HG03280 (cell line): Measurements from ENCODE around the gene ACOX1.

Source experiments
- ATAC-seq: cut with Tn5 transposase; IDR thresholded peaks from one replicate; pipeline ENCODE4 v1.9.1; 2021; ENCODE audit warnings: mild to moderate bottlenecking, moderate library complexity; ENCODE audit not compliant: unreplicated experiment

The ACOX1 gene

DNA sequence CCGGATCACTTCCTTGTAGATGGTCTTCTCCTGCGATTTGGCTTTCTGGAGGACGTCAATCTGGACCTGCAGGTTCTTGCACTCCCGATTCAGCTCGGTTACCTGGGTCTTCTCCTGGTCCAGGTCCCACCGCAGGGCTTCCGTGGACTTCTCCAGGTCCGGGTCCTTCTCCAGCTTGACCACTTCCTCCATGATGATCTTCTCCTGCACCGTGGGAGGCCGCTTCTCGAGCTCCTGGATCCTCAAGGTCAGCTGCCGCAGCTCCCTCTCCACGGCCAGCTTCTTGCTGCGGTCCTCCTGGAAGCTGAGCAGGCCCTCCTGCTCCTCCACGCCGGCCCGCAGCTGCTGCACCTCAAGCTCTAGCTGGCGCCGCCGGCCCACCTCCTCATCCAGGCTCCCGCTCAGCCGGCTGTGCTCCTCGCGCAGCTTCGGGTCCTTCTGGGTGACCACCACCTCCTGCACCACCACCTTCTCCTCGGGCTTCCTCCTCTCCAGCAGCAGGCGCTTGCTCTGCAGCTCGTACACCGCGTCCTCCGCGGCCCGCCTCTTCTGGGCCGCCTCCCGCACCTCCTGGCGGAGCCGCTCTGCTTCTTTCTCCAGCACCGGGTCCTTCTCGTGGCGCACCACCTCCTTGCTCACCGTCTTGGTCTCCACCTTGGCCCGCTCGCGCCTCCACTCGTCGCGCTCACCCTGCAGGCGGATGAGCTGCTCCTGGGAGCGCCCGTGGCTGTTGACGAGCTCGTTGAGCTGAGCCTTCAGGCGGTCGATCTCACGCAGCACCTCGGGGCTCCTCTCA, 29.9 kb upstream of the ACOX1 start:
- ATAC-seq, result no peak

- no peak for ATAC-seq
These were observed 29.2 kb upstream of the ACOX1 start for GRCh38 chr17:76008208-76008607.

DNA sequence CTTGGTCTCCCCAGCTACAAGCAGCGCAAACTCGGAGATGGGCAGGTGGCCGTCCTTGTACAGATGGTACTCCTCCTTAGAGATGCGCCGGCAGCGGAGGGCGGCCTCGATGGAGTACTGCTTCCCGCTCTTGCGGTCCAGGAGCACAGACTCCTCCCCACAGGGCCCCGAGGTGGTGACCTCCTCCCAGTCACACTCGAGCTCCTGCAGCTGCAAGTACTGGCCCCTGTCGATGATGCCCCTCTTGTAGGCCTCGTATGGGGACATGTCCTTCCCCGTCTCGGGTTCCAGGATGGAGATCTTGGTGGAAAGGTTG, 28.8 kb upstream of the ACOX1 start:
- ATAC-seq, result no peak

- no peak for ATAC-seq
These were observed 28.3 kb upstream of the ACOX1 start for GRCh38 chr17:76007131-76007849.

DNA sequence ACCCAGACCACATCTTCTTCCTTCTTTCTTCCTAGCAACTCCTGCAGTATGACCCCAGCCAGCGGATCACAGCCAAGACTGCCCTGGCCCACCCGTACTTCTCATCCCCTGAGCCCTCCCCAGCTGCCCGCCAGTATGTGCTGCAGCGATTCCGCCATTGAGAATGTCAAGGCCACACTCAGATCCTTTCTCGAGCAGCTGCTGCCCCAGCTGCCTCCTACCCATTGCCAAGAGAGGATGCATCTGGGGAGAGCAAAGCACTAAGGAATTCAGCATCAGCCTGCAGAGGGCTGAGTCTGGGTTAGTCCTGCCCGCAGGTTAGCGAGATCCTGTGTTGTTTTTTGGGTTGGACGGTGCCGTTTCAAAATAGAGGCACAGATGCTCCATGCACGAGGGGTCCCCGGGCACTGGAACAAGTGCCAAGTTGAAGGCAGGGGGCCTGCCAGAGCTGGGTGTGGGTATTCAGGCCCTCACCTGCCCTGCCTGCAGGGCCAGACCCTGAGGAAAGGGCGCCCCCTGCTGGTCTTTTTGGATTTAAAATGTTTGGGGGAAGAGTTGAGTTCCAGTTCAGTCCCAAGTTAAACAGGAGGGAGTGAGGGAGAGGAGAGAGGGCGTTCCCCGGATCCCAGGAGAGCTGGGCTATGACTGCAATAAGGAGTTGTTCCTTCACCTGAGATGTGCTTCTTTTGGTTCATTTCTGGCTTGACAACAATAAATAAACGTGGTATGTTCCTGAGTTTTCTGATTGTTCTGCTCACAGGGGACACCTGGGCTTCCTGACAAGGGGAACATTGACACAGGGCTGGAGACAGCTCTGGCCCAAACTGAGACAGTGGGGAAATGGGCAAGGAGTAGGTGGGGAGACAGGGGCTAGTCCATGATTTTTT, 26.5 kb upstream of the ACOX1 start:
- ATAC-seq, result no peak

DNA sequence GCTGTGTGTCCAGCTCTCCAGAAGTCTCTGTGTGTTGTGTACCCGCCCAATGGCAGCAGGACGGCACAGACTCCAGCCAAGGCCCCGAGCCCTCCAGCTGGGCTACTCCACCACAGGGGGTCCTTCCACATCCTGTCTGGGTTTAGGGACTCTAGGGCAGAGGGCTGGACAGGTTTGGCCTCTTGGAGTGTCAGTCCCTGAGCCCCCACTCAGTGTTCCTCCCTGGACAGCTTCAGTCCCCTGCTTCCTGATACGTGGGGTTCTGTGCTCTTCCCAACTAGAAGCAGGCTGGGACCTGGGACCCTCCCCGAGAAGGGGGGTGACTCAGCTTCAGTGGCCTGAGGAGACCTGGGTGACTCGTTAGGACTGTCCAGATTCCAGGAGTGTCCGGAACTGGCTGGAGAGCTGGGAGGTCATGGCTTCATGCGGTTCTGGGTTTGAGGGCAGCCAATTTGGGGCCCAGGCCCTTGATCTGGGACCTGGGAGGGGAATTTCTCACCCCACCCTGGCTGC, 25.8 kb upstream of the ACOX1 start:
- no peak for ATAC-seq

DNA sequence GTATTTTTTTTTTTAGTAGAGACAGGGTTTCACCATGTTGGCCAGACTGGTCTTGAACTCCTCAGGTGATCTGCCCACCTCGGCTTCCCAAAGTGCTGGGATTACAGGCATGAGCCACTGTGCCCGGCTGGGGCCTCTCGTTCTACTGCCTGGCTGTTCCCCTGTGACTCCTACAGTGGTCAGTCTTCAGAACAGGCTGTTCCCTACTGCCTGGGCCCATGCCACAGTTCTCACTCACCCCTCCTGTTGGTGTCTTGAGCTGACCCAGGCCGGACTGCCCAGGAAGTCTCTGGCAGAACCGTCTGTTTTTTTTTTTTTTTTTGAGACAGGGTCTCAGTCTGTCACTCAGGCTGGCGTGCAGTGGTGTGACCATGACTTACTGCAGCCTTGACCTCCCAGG, 24.9 kb upstream of the ACOX1 start:
- ATAC-seq, result no peak

DNA sequence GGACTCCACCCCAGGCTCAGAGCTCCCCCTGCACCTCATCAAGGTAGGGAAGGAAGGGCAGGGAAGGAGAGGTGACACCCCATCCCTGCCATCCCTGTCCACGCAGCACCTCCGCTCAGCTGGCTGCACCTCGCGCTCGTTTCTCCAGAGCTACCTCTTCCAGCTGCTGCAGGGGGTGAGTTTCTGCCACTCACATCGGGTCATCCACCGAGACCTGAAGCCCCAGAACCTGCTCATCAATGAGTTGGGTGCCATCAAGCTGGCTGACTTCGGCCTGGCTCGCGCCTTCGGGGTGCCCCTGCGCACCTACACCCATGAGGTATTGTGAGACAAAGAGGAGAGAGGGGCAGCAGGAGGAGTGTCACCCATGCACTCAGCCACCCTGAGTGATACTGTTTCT, 23.1 kb upstream of the ACOX1 start:
- ATAC-seq, result no peak

- ATAC-seq, result no peak
These were observed 22.0 kb upstream of the ACOX1 start, which contains the start of gene CDK3 for GRCh38 chr17:76000755-76001521. CDK3 (plus strand) TSS chr17:76000855; CDS start chr17:76001426, 571 bp downstream.

DNA sequence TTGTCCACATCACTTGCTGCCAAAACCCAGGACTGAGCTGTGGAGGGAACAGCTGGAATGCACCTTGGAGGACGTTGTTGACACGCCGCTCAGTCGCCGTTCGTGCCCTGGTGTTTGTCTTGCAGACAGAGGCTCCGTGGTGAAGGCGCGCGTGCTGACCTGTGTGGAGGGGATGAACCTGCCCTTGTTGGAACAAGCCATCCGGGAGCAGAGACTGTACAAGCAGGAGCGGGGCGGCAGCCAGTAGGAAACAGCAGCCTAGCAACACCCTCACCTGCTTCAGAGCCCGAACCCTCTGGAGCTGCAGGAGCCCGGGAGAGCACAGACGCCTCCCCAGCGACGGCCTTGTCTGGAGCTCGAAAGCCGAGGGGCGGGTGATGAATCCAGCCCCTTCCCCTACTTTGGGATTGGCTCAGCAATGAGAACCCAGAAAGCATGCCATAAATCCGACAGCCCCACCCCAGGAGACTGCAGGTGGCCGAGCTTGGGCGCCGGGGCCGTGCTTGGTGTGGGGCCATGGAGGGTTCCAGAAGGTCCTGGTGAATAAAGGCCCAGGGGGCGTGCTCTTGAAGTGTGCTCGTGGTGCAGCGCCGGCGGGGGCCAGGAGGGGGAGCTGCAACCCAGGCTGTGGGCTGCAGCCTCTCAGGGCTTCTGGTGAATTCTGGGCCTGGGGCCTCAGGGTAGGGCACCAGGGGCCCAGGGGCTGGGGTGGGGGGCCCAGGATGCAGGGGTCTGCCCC, 21.2 kb upstream of the ACOX1 start:
- no peak for ATAC-seq

DNA sequence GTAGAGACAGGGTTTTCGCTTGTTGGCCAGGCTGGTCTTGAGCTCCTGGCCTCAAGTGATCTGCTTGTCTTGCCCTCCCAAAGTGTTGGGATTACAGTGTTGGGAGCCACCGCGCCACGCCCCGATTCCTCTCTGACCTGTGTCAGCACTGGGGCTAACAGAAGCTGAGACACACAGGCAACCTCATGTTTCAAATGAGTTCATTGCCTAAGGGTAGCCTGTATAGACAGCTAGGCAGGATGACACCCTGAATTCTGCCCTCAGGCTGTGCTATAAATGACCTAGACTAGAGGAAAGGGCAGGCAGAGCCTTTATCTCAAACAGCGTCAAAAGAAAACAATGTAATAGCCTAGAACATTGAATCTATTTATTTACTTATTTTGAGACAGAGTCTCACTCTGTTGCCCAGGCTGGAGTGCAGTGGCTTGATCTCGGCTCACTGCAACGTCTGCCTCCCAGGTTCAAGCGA, 19.4 kb upstream of the ACOX1 start:
- no peak for ATAC-seq

DNA sequence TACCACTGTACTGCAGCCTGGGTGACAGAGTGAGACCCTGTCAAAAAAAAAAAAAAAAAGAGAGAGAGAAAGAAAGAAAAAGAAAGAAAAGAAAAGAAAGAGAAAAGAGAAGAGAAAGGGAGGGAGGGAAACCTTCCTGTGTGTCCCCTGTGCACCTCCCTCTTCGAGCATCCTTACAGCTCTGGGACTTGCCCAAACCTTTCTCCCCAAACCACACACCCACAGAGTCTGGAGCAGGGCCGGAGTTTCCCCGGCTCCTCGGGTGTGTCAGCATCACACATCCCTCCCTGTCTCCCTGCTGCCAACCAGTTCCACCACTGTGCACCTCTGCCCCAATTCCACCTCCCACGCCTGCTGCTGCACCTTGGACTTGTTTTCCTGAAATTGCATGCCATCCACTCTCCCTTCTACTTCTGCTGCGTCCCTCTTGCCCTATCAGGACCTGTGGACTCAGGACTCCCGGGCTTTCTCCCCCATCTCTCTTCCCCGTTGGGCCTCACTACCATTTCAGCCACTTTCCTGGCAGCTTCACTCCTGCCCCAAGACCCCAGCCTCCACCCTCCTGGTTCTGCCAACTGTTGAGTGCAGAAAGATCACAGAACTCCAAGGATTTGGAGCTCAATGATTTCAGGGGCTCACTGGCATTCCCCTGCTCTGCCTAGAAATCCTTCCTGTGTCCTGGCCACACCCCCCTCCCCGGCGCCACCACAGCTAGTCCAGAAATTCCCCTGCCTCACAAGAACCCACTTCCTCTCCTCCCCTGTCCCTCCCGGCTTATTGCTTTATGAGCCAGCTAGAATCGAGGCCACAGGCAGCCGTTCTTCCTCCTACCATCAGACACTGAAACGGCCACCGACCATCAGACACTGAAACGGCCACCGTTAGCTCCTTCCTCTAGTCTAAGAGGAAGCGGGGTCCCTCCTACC, 18.0 kb upstream of the ACOX1 start:
- no peak for ATAC-seq

- ATAC-seq, result no peak
These were observed 16.5 kb upstream of the ACOX1 start for GRCh38 chr17:75995385-75995925.

GRCh38 chr17:75994802-75995370, 15.9 kb upstream of the ACOX1 start:
- ATAC-seq, result no peak

GRCh38 chr17:75991396-75991795, 12.4 kb upstream of the ACOX1 start:
- ATAC-seq, result no peak

- ATAC-seq, result no peak
These were observed 8.1 kb upstream of the ACOX1 start for GRCh38 chr17:75987041-75987440.

DNA sequence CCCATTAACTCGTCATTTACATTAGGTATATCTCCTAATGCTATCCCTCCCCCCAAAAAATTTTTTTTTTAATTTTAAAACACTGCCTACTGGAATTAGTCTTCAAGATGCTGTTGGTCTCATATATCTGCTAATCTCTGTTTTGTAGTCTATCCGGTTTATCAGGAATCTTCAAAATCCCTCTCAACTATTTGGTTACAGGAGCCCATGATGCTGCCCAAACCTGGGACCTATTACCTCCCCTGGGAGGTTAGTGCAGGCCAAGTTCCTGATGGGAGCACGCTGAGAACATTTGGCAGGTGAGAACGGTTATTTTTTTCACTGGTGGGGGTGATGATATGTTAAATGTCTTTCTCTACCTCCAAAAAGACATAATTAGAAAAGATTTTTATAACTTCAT, 7.0 kb upstream of the ACOX1 start:
- no peak for ATAC-seq
